Renal cortical epithelial cell (primary cell): ENCODE results near the gene CD209. TPM values are rescaled to one million over a fixed set of nuclear protein-coding genes. Genes with fewer than 3 reads are reported as not detected.

ENCODE experiments used
- DNase-seq: peaks from one replicate; pipeline ENCODE4 v3.0.0-alpha.2; 2011; ENCODE audit warnings: low read depth
- total RNA-seq: library from RNA; depleted of rRNA; stranded (reverse); fragments of >200 nt; gene quantifications from 2 replicates; pipeline ENCODE4 v1.2.3, GENCODE V29; 2014

The CD209 gene
- total RNA-seq, 1 donor from 2014 or later = 0.15 TPM

- no peak for DNase-seq
Measured at GRCh38 chr19:7739211-7739755, 8.1 kb downstream of the CD209 start.

GRCh38 chr19:7738023-7738422 lies 9.3 kb downstream of the CD209 start:
- DNase-seq = no peak

GRCh38 chr19:7737215-7737614 lies 10.1 kb downstream of the CD209 start:
- no peak for DNase-seq

GRCh38 chr19:7736148-7736547 lies 11.2 kb downstream of the CD209 start:
- DNase-seq = no peak

- DNase-seq = peak; percentile 4
Measured at GRCh38 chr19:7734220-7735203, 12.8 kb downstream of the CD209 start.

- no peak for DNase-seq
Measured at GRCh38 chr19:7733376-7733775, 14.0 kb downstream of the CD209 start.

- DNase-seq = no peak
Measured at GRCh38 chr19:7732045-7732444, 15.3 kb downstream of the CD209 start, which contains the start of gene CLEC4G. Gene CLEC4G, minus strand, starts transcription at chr19:7732110. Its CDS starts 8 bp downstream, at chr19:7732102.

- DNase-seq = no peak
Measured at GRCh38 chr19:7731615-7732014, 15.7 kb downstream of the CD209 start.

GRCh38 chr19:7731218-7731595 lies 16.1 kb downstream of the CD209 start:
- no peak for DNase-seq

- DNase-seq = no peak
Measured at GRCh38 chr19:7730286-7731217, 16.8 kb downstream of the CD209 start.

- no peak for DNase-seq
Measured at GRCh38 chr19:7729831-7730285, 17.5 kb downstream of the CD209 start.

- no peak for DNase-seq
Measured at GRCh38 chr19:7729211-7729610, 18.1 kb downstream of the CD209 start.

- DNase-seq = no peak
Measured at GRCh38 chr19:7725791-7726190, 21.5 kb downstream of the CD209 start.

GRCh38 chr19:7722231-7722651 lies 25.1 kb downstream of the CD209 start:
- DNase-seq = no peak

- no peak for DNase-seq
Measured at GRCh38 chr19:7720351-7720750, 27.0 kb downstream of the CD209 start.

- DNase-seq = no peak
Measured at GRCh38 chr19:7718668-7719067, 28.7 kb downstream of the CD209 start.

GRCh38 chr19:7716762-7717161 lies 30.6 kb downstream of the CD209 start:
- no peak for DNase-seq

- DNase-seq = no peak
Measured at GRCh38 chr19:7715671-7716070, 31.7 kb downstream of the CD209 start.

- no peak for DNase-seq
Measured at GRCh38 chr19:7710616-7711015, 36.7 kb downstream of the CD209 start.

- DNase-seq = no peak
Measured at GRCh38 chr19:7709932-7710460, 37.3 kb downstream of the CD209 start.

GRCh38 chr19:7706955-7707456 lies 40.3 kb downstream of the CD209 start:
- DNase-seq = no peak
